Measurements from ENCODE around the gene SULT1C3.
A peak's percentile ranks its signal among the peaks of the same experiment; 100 is the strongest.
"Not testable (repeated sequence)": the region's sequence is repeated elsewhere in the genome, so short reads cannot be mapped to it uniquely, and the experiment has no call there.

Gene SULT1C3

GRCh38 chr2:108253106-108253505, 13.3 kb downstream of the SULT1C3 start:
- DNase-seq: no peak

GRCh38 chr2:108257757-108258331, 18.1 kb downstream of the SULT1C3 start:
- no peak for DNase-seq

GRCh38 chr2:108260773-108261172, 21.0 kb downstream of the SULT1C3 start:
- DNase-seq: no peak

GRCh38 chr2:108262036-108262435, 22.3 kb downstream of the SULT1C3 start:
- DNase-seq: no peak

- no peak for DNase-seq
These were observed 23.6 kb downstream of the SULT1C3 start for GRCh38 chr2:108263401-108263800.

- DNase-seq: no peak
These were observed 26.4 kb downstream of the SULT1C3 start for GRCh38 chr2:108266218-108266617.

GRCh38 chr2:108267101-108267500, 27.3 kb downstream of the SULT1C3 start:
- DNase-seq: no peak

- DNase-seq: no peak
These were observed 28.2 kb downstream of the SULT1C3 start for GRCh38 chr2:108268001-108268400.

- DNase-seq: no peak
These were observed 30.6 kb downstream of the SULT1C3 start for GRCh38 chr2:108270346-108270745.

GRCh38 chr2:108270768-108271506, 31.2 kb downstream of the SULT1C3 start:
- DNase-seq: no peak

GRCh38 chr2:108271691-108272253, 32.0 kb downstream of the SULT1C3 start:
- peak; percentile 41 for DNase-seq

GRCh38 chr2:108278631-108279030, 38.9 kb downstream of the SULT1C3 start:
- DNase-seq: no peak

GRCh38 chr2:108279468-108279867, 39.7 kb downstream of the SULT1C3 start:
- DNase-seq: no peak

GRCh38 chr2:108280466-108280865, 40.7 kb downstream of the SULT1C3 start:
- no peak for DNase-seq

- DNase-seq: not testable (repeated sequence)
These were observed 44.8 kb downstream of the SULT1C3 start for GRCh38 chr2:108284566-108284965.

- DNase-seq: no peak
These were observed 45.8 kb downstream of the SULT1C3 start for GRCh38 chr2:108285616-108286015.

GRCh38 chr2:108287169-108287568, 47.4 kb downstream of the SULT1C3 start:
- DNase-seq: no peak

GRCh38 chr2:108288534-108289106, 48.9 kb downstream of the SULT1C3 start, which contains the start of gene SULT1C2:
Gene SULT1C2, plus strand, starts transcription at chr2:108288895. Its CDS starts 4,773 bp downstream, at chr2:108293668.
- peak; percentile 24 for DNase-seq

GRCh38 chr2:108293850-108294249, 54.1 kb downstream of the SULT1C3 start:
- no peak for DNase-seq

- no peak for DNase-seq
These were observed 57.8 kb downstream of the SULT1C3 start for GRCh38 chr2:108297436-108298141.

- DNase-seq: no peak
These were observed 61.8 kb downstream of the SULT1C3 start for GRCh38 chr2:108301558-108301957.

- DNase-seq: no peak
These were observed 65.2 kb downstream of the SULT1C3 start for GRCh38 chr2:108304975-108305374.

- DNase-seq: no peak
These were observed 66.1 kb downstream of the SULT1C3 start for GRCh38 chr2:108305901-108306300.

All from NCI-H2029 (cell line).